AG09319 (cell line): ENCODE results near the gene ALDH3B2.
"Not testable (repeated sequence)": the region's sequence is repeated elsewhere in the genome, so short reads cannot be mapped to it uniquely, and the experiment has no call there.

ENCODE experiments used
- DNase-seq: peaks from one replicate; pipeline ENCODE4 v3.0.0-alpha.2; 2010; ENCODE audit warnings: low read depth; ENCODE audit errors: extremely low read depth
- TF ChIP-seq, protein P1 (sequence below): IDR thresholded peaks from 2 replicates; pipeline ENCODE4 v1.5.1; 2011; ENCODE audit warnings: low read depth, mild to moderate bottlenecking, inconsistent platforms, low read length, moderate library complexity

Gene ALDH3B2

DNA sequence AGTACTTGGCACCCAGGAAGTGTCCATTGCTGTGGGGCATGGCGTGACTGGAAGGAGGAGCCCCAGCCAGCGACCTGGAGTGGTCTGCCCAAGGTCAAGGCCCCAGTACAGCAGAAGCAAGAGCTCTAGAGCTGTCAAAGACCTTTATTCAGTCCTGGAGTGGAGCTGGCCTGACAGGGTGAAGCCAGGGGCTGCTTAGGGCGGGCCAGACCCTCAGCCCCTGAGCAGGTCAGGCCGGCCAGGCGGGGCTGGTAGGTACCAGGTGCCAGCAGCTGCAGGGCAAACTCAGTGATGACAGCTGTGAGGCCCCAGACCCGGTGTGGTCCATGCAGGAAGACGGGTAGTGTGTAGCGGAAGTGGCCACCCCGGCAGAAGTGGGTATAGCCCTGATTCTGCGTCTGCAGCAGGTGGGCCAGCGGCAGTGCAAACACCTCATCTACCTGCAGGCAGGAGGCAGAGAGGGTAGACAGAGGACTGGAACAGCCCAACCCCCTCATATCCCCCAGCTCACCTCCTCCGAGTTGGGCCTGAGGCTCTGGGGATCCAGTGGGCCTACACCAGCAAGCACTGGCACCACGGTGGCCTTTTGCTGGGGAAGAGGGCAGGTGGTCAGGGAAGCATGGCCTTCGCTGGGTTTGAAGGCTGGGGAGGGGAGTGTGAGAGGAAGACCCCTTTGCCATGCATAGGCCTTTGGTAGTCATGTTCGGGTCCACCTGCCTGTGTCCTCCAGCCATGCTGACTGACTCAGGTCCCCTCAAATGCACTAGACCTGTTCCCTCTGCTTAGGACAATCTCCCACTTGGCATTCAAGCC is 46.4 kb downstream of the ALDH3B2 start:
- DNase-seq = no peak
- TF ChIP-seq, protein P1, sequence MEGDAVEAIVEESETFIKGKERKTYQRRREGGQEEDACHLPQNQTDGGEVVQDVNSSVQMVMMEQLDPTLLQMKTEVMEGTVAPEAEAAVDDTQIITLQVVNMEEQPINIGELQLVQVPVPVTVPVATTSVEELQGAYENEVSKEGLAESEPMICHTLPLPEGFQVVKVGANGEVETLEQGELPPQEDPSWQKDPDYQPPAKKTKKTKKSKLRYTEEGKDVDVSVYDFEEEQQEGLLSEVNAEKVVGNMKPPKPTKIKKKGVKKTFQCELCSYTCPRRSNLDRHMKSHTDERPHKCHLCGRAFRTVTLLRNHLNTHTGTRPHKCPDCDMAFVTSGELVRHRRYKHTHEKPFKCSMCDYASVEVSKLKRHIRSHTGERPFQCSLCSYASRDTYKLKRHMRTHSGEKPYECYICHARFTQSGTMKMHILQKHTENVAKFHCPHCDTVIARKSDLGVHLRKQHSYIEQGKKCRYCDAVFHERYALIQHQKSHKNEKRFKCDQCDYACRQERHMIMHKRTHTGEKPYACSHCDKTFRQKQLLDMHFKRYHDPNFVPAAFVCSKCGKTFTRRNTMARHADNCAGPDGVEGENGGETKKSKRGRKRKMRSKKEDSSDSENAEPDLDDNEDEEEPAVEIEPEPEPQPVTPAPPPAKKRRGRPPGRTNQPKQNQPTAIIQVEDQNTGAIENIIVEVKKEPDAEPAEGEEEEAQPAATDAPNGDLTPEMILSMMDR = no peak

DNA sequence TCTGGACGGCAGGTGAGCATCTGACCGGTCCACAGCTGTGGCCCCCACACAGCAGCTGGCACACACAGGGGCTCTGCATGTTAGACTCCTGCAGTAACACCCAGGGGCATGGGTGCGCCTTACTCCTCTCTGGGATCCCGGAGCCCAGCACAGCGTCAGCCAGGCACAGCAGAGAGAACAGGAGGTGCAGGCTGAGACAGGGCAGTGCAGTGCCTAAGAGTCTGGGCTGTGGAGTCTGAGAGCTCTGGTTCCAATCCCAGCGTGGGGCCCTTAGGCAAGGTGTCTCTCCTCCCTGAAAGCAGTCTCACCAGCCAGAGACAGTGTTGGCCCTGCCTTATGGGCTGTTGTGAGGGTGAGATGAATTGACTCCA is 47.0 kb downstream of the ALDH3B2 start:
- no peak for DNase-seq
- TF ChIP-seq, protein P1 = no peak

DNA sequence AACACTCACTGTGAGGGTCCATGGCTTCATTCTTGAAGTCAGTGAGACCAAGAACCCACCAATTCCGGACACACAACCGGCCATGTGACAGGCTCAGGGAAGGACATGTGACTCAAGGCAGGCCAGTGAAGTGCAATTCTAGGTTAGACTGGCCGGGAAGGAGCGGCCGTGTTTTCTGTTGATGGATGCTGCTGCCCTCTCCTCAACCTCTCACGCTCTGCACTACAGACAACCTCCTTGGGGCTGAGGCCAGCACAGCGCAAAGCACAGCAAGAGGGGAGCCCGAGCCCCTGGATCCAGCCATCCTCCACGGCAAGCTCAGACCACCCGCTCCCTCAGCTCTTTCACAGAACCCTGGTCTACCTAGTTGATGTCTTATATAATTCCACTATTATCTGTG is 47.5 kb downstream of the ALDH3B2 start:
- TF ChIP-seq, protein P1 = no peak
- DNase-seq = no peak

DNA sequence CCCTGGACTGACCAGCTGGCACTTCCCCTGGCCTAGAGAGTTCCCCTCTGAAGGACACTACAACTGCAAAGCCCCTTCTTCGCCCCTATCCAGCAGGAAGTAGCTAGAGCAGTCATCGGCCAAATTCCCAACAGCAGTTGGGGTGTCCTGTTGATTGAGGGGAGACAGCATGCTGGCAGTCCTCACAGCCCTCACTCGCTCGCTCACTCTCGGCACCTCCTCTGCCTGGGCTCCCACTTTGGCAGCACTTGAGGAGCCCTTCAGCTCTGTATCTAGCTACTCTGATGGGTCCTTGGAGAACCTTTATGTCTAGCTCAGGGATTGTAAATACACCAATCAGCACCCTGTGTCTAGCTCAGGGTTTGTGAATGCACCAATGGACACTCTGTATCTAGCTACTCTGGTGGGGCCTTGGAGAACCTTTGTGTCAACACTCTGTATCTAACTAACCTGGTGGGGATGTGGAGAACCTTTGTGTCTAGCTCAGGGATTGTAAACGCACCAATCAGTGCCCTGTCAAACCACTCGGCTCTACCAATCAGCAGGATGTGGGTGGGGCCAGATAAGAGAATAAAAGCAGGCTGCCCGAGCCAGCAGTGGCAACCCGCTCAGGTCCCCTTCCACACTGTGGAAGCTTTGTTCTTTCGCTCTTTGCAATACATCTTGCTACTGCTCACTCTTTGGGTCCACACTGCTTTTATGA is 48.1 kb downstream of the ALDH3B2 start:
- not testable (repeated sequence) for DNase-seq

DNA sequence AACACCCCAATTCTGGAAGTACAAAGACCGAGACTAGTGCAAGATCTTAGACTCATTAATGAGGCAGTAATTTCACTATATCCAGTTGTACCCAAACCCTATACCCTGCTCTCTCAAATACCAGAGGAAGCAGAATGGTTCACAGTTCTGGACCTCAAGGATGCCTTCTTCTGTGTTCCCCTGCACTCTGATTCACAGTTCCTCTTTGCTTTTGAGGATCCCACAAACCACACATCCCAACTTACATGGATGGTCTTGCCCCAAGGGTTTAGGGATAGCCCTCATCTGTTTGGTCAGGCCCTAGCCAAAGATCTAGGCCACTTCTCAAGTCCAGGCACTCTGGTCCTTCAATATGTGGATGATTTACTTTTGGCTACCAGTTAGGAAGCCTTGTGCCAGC is 50.6 kb downstream of the ALDH3B2 start:
- not testable (repeated sequence) for DNase-seq

DNA sequence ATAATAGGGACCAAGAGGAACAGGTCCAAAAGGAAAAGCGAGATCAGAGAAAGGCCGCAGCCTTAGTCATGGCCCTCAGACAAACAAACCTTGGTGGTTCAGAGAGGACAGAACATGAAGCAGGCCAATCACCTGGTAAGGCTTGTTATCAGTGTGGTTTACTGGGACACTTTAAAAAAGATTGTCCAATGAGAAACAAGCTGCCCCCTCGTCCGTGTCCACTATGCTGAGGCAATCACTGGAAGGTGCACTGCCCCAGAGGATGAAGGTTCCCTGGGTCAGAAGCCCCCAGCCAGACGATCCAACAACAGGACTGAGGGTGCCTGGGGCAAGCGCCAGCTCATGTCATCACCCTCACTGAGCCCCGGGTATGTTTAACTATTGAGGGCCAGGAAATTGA is 51.5 kb downstream of the ALDH3B2 start:
- DNase-seq = not testable (repeated sequence)

DNA sequence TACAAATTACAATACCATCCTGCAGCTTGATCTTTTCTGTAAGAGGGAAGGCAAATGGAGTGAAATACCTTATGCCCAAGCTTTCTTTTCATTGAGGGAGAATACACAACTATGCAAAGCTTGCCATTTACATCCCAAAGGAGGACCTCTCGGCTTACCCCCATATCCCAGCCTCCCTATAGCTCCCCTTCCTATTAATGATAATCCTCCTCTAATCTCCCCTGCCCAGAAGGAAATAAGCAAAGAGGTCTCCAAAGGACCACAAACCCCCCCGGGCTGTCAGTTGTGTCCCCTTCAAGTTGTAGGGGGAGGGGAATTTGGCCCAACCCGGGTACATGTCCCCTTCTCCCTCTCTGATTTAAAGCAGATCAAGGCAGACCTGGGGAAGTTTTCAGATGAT is 52.5 kb downstream of the ALDH3B2 start:
- DNase-seq = not testable (repeated sequence)

DNA sequence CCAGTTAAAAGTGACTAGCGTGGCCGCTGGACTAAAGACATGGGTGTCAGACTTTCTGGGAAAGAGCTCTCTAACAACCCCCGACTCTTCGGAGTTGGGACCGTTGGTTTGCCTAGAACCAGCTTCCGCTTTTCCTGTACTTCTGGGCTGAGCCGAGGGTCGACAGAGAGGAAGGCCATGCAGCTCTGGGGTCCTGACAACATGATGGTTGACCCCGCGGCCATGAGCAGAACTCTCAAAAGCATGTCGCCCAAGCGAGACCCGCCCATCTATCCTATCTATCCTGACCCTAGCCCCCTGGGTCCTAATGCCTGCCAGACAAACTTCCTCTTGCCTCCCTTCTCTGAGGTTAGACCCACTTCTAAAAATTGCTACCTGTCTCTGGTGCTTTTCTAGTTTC is 53.8 kb downstream of the ALDH3B2 start:
- not testable (repeated sequence) for DNase-seq

DNA sequence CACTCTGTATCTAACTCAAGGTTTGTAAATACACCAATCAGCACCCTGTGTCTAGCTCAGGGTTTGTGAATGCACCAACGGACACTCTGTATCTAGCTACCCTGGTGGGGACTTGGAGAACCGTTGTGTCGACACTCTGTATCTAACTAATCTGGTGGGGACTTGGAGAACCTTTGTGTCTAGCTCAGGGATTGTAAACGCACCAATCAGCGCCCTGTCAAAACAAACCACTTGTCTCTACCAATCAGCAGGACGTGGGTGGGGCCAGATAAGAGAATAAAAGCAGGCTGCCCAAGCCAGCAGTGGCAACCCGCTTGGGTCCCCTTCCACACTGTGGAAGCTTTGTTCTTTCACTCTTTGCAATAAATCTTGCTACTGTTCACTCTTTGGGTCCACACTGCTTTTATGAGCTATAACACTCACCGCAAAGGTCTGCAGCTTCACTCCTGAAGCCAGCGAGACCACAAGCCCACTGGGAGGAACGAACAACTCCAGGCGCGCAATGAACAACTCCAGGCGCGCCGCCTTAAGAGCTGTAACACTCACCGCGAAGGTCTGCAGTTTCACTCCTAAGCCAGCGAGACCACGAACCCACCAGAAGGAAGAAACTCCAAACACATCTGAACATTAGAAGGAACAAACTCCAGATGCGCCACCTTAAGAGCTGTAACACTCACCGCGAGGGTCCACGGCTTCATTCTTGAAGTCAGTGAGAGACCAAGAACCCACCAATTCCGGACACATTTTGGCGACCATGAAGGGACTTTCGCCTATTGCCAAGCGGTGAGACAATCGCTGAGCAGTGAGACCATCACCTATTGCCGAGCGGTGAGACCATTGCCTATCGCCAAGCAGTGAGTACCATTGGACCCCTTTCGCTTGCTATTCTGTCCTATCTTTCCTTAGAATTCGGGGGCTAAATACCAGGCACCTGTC is 54.5 kb downstream of the ALDH3B2 start:
- DNase-seq = not testable (repeated sequence)

DNA sequence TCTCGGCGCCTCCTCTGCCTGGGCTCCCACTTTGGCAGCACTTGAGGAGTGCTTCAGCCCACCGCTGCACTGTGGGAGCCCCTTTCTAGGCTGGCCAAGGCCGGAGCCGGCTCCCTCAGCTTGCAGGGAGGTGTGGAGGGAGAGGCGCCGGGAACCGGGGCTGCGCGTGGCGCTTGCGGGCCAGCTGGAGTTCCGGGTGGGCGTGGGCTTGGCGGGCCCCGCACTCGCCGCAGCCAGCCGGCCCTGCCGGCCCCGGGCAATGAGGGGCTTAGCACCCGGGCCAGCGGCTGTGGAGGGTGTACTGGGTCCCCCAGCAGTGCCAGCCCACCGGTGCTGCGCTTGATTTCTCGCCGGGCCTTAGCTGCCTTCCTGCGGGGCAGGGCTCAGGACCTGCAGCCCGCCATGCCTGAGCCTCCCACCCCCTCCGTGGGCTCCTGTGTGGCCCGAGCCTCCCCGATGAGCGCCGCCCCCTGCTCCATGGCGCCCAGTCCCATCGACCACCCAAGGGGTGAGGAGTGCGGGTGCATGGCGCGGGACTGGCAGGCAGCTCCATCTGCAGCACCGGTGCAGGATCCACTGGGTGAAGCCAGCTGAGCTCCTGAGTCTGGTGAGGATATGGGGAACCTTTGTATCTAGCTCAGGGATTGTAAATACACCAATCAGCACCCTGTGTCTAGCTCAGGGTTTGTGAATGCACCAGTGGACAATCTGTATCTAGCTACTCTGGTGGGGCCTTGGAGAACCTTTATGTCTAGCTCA is 55.3 kb downstream of the ALDH3B2 start:
- DNase-seq = not testable (repeated sequence)
